ENCODE measurements around the gene ULBP3.
A peak's percentile ranks its signal among the peaks of the same experiment; 100 is the strongest.

ULBP3 gene

DNA sequence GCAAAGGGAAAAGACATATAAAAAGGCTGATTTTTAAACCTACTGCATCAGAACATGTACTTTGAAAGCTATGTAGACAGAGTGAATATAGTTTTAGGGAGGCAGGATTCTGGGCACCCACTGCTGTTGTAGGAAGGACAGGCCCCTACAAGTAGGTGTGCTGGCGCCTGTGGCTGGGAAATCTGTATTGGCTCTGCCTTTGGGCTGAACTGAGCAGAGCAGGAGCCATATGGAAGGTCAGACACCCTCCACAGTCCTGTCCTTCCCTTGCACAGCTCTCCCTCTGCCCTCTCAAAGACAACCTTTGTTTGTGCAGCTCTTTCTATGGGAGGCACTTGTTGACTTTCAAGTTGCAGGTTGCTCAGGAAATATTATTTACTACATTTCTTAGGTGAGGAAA lies 18.4 kb upstream of the ULBP3 start:
- TF ChIP-seq, protein P1, sequence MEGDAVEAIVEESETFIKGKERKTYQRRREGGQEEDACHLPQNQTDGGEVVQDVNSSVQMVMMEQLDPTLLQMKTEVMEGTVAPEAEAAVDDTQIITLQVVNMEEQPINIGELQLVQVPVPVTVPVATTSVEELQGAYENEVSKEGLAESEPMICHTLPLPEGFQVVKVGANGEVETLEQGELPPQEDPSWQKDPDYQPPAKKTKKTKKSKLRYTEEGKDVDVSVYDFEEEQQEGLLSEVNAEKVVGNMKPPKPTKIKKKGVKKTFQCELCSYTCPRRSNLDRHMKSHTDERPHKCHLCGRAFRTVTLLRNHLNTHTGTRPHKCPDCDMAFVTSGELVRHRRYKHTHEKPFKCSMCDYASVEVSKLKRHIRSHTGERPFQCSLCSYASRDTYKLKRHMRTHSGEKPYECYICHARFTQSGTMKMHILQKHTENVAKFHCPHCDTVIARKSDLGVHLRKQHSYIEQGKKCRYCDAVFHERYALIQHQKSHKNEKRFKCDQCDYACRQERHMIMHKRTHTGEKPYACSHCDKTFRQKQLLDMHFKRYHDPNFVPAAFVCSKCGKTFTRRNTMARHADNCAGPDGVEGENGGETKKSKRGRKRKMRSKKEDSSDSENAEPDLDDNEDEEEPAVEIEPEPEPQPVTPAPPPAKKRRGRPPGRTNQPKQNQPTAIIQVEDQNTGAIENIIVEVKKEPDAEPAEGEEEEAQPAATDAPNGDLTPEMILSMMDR (IDR thresholded peaks at IDR 0.05), result no peak

DNA sequence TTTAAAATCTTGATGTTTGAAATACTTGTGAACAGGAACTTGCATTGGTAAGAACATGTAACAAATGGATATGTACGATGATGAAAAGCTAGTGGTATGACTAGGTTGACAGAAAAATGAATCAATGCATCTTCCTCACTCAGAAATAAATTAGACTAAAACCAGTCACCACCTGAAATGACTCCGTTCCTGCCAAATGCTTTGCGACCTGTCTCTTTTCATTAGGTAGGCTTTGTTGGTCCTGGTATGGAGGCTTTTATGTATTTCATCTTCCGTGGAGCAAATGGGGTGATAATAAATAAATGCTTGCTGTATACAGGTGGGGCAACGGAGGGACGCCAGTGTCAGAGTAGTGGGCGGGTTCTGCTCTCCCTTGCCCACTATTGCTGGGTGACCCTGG lies 17.1 kb upstream of the ULBP3 start:
- TF ChIP-seq, protein P1 (IDR thresholded peaks at IDR 0.05), result no peak

DNA sequence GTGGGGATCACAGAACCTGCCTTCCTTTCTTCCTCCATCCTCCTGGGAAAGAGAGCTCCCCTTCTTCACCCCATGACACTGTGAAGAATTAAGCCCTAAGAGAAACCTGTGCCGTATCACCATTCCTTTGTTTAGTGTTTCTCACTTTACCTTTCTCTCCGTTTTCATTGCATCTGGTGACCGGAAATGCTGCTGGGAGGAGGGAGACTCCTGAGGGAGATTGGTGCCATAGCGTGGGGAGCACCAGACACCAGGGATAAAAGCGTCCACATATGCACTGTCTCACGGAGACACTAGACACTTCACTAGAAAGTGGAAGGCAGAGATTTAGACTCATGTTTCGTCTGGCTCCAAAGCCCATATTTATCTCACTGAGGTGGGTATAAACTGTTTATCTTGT lies 15.5 kb upstream of the ULBP3 start:
- TF ChIP-seq, protein P1 (IDR thresholded peaks at IDR 0.05), result no peak

DNA sequence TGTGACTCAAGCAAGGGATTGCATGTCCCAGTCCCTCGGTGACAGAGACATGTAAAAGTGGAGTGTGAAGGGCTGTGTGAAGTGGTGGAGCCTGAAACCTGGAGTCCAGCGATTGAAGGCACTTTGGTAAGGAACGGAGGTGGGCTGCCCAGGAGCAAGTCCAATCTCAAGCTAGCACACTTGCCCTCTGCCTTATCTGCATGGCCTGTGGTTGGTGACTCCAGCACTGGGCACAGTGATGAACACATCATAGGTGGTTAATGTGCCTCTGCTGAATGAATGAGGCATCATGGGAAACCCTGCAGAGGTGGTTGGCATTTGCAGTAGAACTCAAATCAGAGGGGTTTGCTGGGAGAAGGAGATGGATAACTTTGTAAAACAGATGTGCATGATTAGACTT lies 14.9 kb upstream of the ULBP3 start:
- TF ChIP-seq, protein P1 (IDR thresholded peaks at IDR 0.05), result no peak

DNA sequence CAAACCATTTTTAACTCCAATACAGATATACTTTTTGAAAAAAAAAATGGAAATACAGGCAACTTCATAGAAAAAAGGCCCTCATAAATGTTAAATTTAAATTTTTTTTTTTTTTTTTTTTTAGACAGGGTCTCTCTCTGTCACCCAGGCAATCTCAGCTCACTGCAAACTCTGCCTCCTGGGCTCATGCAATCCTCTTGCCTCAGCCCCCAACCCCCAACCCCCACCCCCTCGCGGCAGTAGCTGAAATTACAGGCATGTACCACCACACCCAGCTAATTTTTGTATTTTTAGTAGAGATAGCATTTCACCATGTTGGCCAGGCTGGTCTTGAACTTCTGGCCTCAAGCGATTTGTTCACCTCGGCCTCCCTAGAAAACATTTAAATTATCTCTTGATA lies 12.8 kb upstream of the ULBP3 start:
- TF ChIP-seq, protein P1 (IDR thresholded peaks at IDR 0.05), result no peak

DNA sequence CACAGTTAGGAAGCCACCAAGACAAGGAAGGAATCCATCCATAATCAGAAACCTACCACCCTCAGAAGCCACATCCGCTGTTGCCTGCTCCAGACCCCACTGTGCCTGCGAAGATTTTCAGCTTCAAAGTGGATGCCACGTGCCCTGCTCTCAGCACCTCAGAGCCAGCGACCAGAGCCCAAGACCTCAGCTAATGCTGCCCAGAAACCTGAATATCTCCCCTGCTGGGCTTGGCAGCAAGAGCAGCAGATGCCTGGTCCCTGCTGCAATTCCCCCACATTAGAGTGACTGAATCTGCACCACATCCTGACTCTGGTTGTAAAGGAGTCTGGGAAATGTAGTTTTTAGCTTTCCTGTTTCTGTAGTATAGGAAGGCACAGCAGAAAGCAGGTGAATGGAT lies 10.7 kb upstream of the ULBP3 start:
- TF ChIP-seq, protein P1 (IDR thresholded peaks at IDR 0.05), result no peak

- TF ChIP-seq, protein P1 (IDR thresholded peaks at IDR 0.05), result no peak
Observed at GRCh38 chr6:150078788-150079187, 9.9 kb upstream of the ULBP3 start.

DNA sequence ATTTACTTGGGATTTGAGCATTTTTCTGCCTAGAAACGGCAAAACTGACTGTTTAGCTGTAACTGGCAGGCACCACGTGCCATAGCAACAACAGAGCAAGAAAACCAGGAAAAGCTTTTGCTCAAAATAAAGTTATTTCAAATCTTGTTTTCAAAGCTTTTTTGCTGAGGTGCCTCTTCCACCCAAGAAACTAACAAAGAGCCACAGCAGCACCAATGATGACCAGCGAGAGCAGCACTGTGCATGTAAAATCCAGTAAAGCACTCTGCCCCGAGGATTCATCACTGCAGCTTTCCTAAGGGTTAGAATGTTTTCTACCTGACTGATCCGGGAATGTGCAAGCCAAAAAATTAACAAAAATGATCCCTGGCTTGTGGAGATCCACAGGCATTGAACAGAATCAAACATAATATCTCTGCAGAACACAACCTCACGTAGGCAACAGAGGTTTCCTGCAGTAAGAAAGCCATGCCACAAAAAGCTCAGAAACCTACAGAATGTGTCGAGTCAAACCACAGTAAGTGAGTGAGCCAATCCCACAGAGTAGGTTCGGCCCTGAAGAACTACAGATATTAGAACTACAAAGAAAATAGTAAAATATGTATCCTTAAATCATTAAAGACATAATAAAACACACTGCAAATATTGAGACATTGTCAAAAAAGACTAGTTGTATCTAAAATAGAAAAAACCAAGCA lies 7.4 kb upstream of the ULBP3 start:
- TF ChIP-seq, protein P1 (IDR thresholded peaks at IDR 0.05), result peak; percentile 27; the same call in 1 of the 2 replicates

All from LNCAP (cell line).